Inflammatory macrophage treated with lipopolysaccharide for 4 hours (primary cell): ENCODE data around the gene FEM1B.

Experiments
- DNase-seq: peaks from one replicate; pipeline ENCODE4 v3.0.0-alpha.2; 2020

Gene FEM1B

GRCh38 chr15:68259883-68260282 lies 17.7 kb upstream of the FEM1B start:
- DNase-seq = no peak

- DNase-seq = no peak
Observed at GRCh38 chr15:68261241-68261640, 16.3 kb upstream of the FEM1B start.

GRCh38 chr15:68261980-68262379 lies 15.6 kb upstream of the FEM1B start:
- DNase-seq = no peak

DNA sequence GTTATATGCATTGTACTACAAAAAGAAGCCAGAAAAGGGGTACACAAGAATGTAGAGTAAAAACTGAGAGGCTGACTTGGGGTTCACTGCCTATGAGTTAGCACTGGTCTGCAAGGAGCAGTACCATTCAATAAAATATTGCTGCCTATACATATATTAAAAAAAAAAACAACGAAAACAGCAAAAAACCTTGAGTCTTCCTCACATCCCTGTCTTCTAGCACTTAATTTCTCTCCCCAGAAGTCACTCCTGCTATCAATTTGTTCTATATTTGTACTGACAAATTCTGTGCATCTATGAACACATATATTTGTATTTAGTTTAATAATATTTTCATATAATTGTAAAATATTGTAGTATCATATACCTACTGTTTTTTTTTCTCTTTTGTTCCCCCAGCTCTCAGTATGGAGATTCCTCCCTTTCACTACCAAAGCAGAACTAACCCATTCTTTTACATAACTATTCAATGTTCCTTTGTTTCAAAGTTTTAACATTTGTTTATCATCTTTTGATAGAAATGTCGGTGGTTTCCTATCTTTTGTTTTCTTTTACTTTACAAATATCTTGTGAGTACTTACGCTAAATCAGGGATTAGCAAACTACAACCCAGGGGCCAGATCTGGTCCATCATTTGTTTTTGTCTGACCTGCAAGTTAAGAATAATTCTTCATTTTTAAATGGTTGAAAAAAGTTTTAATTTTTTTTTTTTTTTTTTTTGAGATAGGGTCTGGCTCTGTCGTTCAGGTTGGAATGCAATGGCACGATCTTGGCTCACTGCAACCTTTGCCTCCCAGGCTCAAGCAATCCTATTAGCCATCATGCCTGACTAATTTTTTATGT lies 14.8 kb upstream of the FEM1B start:
- no peak for DNase-seq

GRCh38 chr15:68264282-68264681 lies 13.3 kb upstream of the FEM1B start:
- no peak for DNase-seq

DNA sequence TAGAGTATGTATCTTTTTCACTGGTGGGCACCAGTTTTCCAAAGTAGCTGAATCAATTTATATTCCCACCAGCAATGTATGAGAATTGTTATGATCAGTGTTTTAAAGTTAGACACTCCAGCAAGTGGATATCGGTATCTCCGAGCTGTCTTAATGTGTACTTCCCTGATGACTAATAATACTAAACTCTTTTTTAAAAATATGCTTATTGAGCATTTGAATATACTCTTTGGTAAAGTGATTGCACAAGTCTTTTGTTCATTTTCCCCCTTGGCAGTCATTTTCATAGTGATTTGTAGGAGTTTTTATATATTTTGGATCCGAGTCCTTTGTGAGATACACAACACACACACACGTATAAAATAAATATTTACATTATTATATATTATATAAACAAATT lies 12.5 kb upstream of the FEM1B start:
- DNase-seq = no peak

DNA sequence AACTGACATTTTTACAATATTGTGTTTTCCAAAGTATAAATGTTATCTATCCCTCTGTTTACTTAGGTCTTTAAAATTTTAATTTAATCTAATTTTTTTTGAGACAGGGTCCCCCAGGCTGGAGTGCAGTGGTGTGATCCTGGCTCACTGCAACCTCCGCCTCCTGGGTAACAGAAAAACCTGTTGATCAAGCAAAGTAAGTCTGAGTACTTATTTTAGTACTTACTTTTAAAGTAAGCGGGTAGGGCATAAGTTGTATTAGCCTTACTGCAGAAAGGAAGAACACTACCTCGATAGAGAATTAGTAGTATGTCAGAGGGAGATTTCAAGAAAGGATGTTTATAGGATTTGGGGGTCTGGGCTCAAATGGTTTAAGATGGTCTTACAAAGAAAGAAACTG lies 11.9 kb upstream of the FEM1B start:
- DNase-seq = no peak

- DNase-seq = no peak
Observed at GRCh38 chr15:68268405-68268804, 9.1 kb upstream of the FEM1B start.

GRCh38 chr15:68271854-68272471 lies 5.6 kb upstream of the FEM1B start:
- DNase-seq = peak; percentile 55

DNA sequence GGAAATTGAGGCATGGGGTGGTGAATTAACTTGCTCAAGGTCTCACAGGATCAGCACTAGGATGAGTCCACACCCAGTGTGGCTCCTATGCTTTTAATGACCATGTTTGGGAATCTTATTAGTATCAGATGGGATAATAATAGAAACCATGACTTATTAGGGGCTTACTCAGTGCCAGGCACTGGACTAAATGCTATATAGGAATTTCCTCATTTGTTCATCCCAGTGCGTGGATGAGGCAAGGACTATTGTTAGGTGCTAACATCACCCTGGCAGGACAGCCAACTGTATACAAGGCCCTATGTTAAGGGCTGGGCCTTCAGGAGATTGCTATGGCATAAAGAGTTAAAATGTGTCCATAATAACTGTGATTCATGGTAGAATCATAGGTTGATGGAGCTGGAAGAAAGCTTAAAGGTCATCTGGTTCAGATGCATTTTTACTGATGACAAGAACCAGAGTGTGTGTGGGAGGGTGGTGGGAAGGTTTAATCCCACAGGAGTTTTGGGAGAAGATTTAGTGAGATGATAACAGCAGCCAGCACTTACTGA lies 4.7 kb upstream of the FEM1B start:
- DNase-seq = peak; percentile 95

DNA sequence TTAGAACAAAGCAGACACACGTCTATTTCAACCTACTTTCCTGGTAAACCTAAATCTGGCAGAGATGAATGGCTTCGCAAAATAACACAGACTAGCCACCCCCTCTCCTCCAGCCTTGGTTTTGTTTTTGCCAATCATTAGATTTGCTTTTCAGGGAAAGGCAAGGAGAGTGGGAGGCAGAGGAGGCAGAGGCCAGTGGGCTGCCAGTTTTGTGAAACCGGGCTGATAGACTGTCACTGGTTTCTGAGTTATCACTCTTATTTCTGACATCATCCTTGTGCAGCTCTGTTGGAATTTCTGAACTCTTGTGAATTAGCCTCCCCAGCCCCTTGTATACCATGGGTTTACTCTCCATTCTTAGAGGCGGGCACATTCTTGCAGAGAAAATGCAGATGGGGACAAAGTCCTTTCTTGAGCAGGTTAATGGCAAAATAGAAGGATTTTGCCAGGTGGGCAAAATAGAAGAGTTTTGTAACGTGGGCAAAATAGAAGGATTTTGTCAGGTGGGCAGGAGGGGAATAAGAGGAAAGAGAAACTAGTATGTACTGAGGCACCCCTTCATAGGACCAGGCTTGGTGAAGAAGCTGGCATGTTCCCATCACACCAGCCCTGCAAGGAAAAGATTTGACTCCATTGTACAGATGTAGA lies 3.2 kb upstream of the FEM1B start:
- peak; percentile 86 for DNase-seq

DNA sequence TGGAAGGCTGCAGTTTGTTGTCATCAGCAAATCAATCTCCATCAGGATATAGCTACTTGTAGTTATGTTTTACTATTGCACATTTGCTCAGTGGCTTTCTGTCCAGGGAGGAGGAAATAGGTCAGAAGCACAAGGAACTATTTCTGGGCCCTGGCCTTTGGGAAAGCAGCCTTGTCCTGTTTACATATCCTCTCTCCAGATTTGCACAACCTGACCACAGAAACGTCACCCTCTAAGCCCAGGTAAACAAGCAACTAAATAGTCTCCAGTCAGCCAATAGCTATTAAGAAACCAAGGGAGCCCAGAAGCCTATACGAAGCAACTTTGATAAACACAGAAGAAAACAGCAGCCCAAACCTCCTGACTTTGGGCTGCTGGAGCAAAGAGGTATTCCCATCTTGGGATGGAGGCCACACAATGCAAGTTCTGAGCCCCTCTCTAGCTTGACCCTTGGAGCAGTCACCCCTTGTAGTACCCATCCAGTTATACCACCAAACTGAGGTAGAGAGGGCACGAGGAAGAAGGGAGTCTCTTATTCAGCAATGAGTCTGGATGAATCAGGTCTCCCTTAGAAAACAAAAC lies 2.3 kb upstream of the FEM1B start:
- DNase-seq = peak; percentile 83

DNA sequence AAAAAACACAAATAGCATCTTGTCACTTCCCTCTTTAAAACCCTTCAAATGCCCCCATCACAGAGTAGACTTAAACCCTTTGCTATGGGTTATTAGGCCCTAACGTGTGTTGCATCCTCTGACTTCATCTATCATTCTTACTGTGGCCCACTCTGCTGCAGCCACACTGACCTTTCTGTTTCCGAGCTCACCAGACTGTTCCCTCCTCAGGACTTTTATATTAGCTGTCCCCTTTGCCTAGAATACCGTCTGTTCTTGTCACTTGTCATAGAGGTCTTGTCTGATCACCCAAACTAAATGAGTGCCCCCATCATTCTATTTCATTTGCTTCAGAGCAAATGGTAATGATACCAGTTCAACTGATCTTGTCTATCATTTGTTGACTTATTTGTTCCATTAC lies 877 bp upstream of the FEM1B start:
- DNase-seq = peak; percentile 25

- DNase-seq = peak; percentile 44
Observed at GRCh38 chr15:68277131-68277602, 378 bp upstream of the FEM1B start.

DNA sequence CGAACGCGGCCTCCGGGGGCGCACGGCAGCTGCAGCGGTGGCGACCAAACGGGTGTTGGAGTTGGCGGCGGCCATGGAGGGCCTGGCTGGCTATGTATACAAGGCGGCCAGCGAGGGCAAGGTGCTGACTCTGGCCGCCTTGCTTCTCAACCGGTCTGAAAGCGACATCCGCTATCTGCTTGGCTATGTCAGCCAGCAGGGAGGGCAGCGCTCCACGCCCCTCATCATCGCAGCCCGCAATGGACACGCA lies 725 bp downstream of the FEM1B start:
- peak; percentile 61 for DNase-seq

GRCh38 chr15:68278595-68279405 lies 1.3 kb downstream of the FEM1B start:
- peak; percentile 65 for DNase-seq

GRCh38 chr15:68279779-68280753 lies 2.5 kb downstream of the FEM1B start:
- peak; percentile 35 for DNase-seq

- DNase-seq = peak; percentile 35
Observed at GRCh38 chr15:68281008-68281407, 3.5 kb downstream of the FEM1B start.

DNA sequence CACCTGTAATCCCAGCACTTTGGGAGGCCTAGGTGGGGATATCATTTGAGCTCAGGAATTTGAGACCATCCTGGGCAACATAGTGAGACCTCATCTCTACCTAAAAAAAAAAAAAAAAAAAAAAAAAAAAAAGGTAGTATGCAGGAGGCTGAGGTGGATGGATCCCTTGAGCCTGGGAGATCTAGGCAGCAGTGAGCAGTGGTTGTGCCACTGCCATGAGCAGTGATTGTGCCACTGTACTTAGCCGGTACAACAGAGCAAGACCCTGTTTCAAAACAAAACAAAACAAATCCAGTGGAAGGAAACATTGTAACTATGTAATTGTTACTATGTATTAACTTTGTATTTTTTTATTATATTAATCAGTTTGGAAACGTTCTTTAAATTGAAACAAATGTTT lies 5.9 kb downstream of the FEM1B start:
- DNase-seq = no peak

DNA sequence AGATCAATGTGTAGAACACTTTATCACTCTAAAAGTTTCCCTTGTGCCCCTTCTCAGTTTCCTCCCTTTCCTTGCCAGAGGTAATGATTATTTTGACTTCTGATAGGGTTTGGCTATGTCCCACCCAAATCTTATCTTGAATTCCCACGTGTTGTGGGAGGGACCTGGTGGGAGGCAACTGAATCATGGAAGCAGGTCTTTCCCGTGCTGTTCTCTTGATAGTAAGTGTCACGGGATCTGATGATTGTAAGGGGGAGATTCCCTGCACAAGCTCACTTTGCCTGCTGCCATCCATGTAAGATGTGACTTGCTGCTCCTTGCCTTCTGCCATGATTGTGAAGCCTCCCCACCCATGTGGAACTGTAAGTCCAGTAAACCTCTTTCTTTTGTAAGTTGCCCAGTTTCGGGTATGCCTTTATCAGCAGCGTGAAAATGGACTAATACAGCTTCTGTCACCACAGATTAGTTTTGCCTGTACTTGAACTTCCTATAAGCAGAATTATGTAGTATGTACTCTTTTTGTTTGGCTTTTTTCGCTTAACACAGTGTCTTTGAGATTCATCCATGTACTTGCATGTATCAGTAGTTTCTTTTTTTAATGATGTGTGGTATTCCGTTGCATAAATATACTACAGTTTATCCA lies 7.2 kb downstream of the FEM1B start:
- peak; percentile 36 for DNase-seq
